RWPE1 (cell line): Measurements from ENCODE around the gene PKD2L2.

ENCODE experiments used
- CTCF ChIA-PET: fragments of 350-600 bp; sonication (Branson Sonifier 250); formaldehyde crosslinking; extraction: SDS; loops from one replicate; lab custom pipeline; 2021; lab: Yijun Ruan, JAX
- POLR2A ChIA-PET: fragments of 400-600 bp; formaldehyde crosslinking; extraction: SDS; loops from one replicate; lab custom pipeline; 2020; ENCODE audit warnings: antibody characterized with exemption; ENCODE audit not compliant: low non-redundant PET; lab: Yijun Ruan, JAX
- DNase-seq: peaks from one replicate; pipeline ENCODE4 v3.0.0; 2012; ENCODE audit warnings: low spot score
- H3K27ac ChIP-seq: fragments of 450-650 bp; 2 replicates; pipeline ENCODE4 v1.5.1; 2017
- TF ChIP-seq, protein P1 (sequence below): fragments of 450-650 bp; conservative IDR thresholded peaks from 2 replicates; pipeline ENCODE4 v1.5.1; 2017; ENCODE audit warnings: low read depth, mild to moderate bottlenecking

The PKD2L2 gene

DNA sequence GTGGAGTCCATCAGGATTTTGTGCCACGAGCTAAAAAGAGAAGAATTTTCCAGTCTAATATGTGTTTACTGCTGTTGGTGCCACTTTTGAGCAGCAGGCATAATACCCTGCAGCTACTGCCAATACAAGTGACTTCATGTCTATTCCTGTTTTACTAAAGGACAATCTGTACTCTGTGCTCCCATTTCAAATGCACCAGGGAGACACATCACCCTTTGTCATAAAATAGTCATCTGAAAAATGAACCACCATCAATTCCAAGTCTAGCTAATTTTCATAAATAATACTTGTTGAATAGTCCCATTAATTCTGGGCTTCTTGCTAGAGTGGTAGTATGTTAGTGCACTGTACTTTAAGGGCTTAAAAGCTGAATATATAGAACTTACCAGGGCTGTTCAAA is 8.9 kb upstream of the PKD2L2 start:
- TF ChIP-seq, protein P1, sequence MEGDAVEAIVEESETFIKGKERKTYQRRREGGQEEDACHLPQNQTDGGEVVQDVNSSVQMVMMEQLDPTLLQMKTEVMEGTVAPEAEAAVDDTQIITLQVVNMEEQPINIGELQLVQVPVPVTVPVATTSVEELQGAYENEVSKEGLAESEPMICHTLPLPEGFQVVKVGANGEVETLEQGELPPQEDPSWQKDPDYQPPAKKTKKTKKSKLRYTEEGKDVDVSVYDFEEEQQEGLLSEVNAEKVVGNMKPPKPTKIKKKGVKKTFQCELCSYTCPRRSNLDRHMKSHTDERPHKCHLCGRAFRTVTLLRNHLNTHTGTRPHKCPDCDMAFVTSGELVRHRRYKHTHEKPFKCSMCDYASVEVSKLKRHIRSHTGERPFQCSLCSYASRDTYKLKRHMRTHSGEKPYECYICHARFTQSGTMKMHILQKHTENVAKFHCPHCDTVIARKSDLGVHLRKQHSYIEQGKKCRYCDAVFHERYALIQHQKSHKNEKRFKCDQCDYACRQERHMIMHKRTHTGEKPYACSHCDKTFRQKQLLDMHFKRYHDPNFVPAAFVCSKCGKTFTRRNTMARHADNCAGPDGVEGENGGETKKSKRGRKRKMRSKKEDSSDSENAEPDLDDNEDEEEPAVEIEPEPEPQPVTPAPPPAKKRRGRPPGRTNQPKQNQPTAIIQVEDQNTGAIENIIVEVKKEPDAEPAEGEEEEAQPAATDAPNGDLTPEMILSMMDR, result no peak
- ChIA-PET CTCF (interaction anchor here (1.2 kb wide), 1 partner anchor 102 kb away, joined by 4 read pairs; no protein-coding TSS in a partner anchor), POLR2A (no interaction called here)
- DNase-seq, result peak; percentile 15
- no peak overlapping the region for H3K27ac ChIP-seq

DNA sequence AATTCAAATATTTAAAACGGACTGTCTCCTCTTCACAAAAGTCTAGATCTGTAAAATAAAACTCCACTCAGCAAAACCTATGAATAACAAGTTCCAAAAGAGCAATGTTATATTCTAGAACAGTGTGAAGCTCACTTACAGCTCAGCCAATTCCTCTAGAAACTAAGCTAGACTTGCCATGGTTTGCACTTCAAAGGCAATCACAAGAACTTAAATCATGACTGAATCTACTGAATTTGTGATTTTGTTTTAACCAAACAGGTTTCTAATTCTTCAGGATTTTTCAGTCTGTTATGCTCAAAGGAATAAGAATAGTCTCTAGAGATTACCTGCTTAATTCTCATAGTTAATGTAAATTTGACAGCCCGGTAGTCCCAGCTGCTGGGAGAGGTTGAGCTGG is 1.4 kb upstream of the PKD2L2 start:
- H3K27ac ChIP-seq, result no peak overlapping the region
- ChIA-PET POLR2A (no interaction called here), CTCF (interaction anchor here (1.0 kb wide), 1 partner anchor 108 kb away, joined by 3 read pairs; no protein-coding TSS in a partner anchor)
- TF ChIP-seq, protein P1, result no peak
- DNase-seq, result no peak

DNA sequence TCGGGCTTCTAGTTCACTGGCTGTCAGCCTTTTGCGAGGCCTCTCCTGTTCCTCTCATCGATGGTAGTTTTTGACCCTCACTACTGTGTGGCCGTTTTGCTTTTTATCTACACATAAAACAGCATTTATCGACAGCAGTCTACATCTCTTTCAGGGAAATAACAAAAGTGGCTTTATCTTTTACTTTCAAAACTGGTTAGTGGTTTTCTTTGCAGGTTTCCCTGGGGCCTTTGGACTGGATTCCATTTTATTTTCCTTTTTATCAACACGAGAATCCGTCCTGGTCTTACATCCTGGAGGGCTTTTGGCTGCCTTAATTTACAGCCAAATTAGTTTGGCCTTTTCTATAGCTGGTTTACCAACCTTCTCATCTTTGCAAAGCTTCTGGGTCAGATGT is 793 bp upstream of the PKD2L2 start:
- no peak overlapping the region for H3K27ac ChIP-seq
- TF ChIP-seq, protein P1, result no peak
- DNase-seq, result no peak
- ChIA-PET POLR2A (no interaction called here), CTCF (interaction anchor here (0.6 to 1.0 kb wide), 2 partner anchors 108 to 110 kb away, joined by 3 to 4 read pairs; no protein-coding TSS in a partner anchor)

DNA sequence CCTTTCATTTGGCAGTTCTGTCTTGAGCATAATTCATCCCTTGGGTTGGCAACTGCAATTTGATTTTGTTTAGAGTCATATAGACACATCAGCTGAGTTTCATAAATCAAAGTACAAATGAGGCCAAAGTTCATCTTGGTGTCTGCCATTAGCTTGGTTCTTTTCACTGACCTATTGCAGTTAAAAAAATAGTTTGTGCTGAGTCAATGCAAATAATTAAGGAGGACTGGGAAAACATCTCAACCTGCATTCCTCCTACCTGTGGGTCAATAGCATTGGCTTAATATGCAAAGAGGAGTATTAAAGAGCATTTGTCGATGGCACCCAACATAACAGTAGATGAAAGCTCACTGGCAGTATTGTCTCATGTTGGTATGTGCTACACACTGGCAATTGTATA is 1.6 kb downstream of the PKD2L2 start:
- no peak for DNase-seq
- POLR2A ChIA-PET, result interaction anchor here (0.8 kb wide), 1 partner anchor 8 kb away, joined by 5 read pairs; no protein-coding TSS in a partner anchor
- H3K27ac ChIP-seq, result no peak overlapping the region
- TF ChIP-seq, protein P1, result no peak
- CTCF ChIA-PET, result interaction anchor here (0.5 to 1.1 kb wide), 5 partner anchors 18 to 1674 kb away, joined by 3 to 8 read pairs (median 3); no protein-coding TSS in a partner anchor

DNA sequence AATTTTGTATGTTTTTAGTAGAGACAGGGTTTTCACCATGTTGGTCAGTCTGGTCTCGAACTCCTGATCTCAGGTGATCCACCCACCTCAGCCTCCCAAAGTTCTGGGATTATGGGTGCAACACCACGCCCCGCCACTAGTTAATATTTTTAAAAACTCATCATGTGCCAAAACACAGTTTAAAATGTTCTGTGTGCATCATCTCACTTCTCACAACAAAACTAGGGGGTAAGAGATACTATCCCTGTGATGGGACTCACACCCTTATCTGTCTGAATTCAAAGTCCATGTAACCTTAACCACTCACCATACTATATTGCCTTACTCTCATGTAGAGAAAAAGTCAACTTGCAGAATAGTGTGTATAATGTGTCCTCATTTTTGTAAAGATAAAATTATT is 2.6 kb downstream of the PKD2L2 start:
- H3K27ac ChIP-seq, result no peak overlapping the region
- ChIA-PET CTCF (interaction anchor here (0.6 to 0.7 kb wide), 2 partner anchors 41 to 48 kb away, joined by 3 read pairs; no protein-coding TSS in a partner anchor), POLR2A (no interaction called here)
- no peak for DNase-seq
- TF ChIP-seq, protein P1, result 0 out of 2 replicates have a peak, but pooled peaks have one; percentile 24

DNA sequence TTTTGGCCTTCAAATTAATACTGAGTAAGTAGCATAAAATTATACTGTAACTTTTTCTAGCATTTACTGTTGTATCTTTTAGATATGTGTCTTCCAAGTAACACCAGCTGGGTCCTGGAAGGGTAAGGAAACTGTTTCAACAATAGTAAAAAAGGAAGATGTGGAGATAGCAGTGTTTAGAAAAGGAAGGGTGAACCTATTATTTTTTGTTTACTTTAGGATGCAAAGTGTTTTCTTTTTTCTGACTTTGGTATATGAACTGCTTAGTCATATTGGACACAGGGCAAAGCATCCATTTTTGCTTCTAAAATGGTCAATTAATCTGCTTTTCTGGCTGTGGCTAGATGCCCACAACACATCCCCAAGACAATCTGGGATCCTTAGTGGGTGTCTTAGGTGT is 5.3 kb downstream of the PKD2L2 start:
- TF ChIP-seq, protein P1, result no peak
- POLR2A ChIA-PET, result no interaction called here
- CTCF ChIA-PET, result interaction anchor here (0.6 to 1.2 kb wide), 2 partner anchors 10 to 28 kb away, joined by 3 read pairs; no protein-coding TSS in a partner anchor
- no peak for DNase-seq
- H3K27ac ChIP-seq, result no peak overlapping the region
